Nephron progenitor cell (in vitro differentiated cells): ENCODE results near the gene ACER1.
A peak's percentile ranks its signal among the peaks of the same experiment; 100 is the strongest.

Experiments used
- DNase-seq: peaks from one replicate; pipeline ENCODE4 v3.0.0; 2021
- H3K27ac Mint-ChIP-seq: 2 replicates; pipeline ENCODE4 v1.8.0; 2021; ENCODE audit warnings: mild to moderate bottlenecking, moderate library complexity, mixed read lengths
- H3K27me3 Mint-ChIP-seq: 2 replicates; pipeline ENCODE4 v1.8.0; 2021; ENCODE audit warnings: mild to moderate bottlenecking, low read depth, mixed read lengths; ENCODE audit not compliant: poor library complexity
- H3K36me3 Mint-ChIP-seq: 2 replicates; pipeline ENCODE4 v1.8.0; 2021; ENCODE audit warnings: low read depth, mixed read lengths
- H3K4me1 Mint-ChIP-seq: 2 replicates; pipeline ENCODE4 v1.8.0; 2021; ENCODE audit warnings: mixed read lengths
- H3K4me3 Mint-ChIP-seq: 2 replicates; pipeline ENCODE4 v1.8.0; 2021; ENCODE audit warnings: mild to moderate bottlenecking, moderate library complexity, mixed read lengths
- H3K9me3 Mint-ChIP-seq: 2 replicates; pipeline ENCODE4 v1.8.0; 2021; ENCODE audit warnings: mild to moderate bottlenecking, moderate library complexity, mixed read lengths
- CTCF ChIP-seq: fragments of 200-600 bp; sonication (generic); IDR thresholded peaks from 2 replicates; pipeline ENCODE4 v1.5.0; 2021; ENCODE audit warnings: antibody characterized with exemption

The ACER1 gene

GRCh38 chr19:6263735-6264444 lies 69.5 kb downstream of the ACER1 start:
- no peaks in the 10 kb centered on the region for H3K27me3 Mint-ChIP-seq
- no peak for TF ChIP-seq CTCF
- peaks cover 60% of the 10 kb centered on the region for H3K4me1 Mint-ChIP-seq
- H3K4me3 Mint-ChIP-seq, result peak overlapping the region; percentile 74
- H3K36me3 Mint-ChIP-seq, result peaks cover 47% of the 10 kb centered on the region
- H3K27ac Mint-ChIP-seq, result peak overlapping the region; percentile 99
- H3K9me3 Mint-ChIP-seq, result no peaks in the 10 kb centered on the region
- DNase-seq, result no peak

GRCh38 chr19:6263306-6263705 lies 70.1 kb downstream of the ACER1 start:
- H3K36me3 Mint-ChIP-seq, result peaks cover 53% of the 10 kb centered on the region
- H3K4me3 Mint-ChIP-seq, result peak overlapping the region; percentile 18
- no peaks in the 10 kb centered on the region for H3K9me3 Mint-ChIP-seq
- peaks cover 55% of the 10 kb centered on the region for H3K4me1 Mint-ChIP-seq
- H3K27ac Mint-ChIP-seq, result peak overlapping the region; percentile 99
- no peak for TF ChIP-seq CTCF
- H3K27me3 Mint-ChIP-seq, result no peaks in the 10 kb centered on the region
- DNase-seq, result no peak

GRCh38 chr19:6262519-6262918 lies 70.9 kb downstream of the ACER1 start:
- H3K27me3 Mint-ChIP-seq, result peaks cover 1% of the 10 kb centered on the region
- DNase-seq, result no peak
- H3K27ac Mint-ChIP-seq, result peak overlapping the region; percentile 99
- H3K4me3 Mint-ChIP-seq, result peak overlapping the region; percentile 36
- TF ChIP-seq CTCF, result no peak
- H3K4me1 Mint-ChIP-seq, result peaks cover 47% of the 10 kb centered on the region
- H3K9me3 Mint-ChIP-seq, result no peaks in the 10 kb centered on the region
- peaks cover 53% of the 10 kb centered on the region for H3K36me3 Mint-ChIP-seq

- Mint-ChIP-seq H3K9me3 (no peaks in the 10 kb centered on the region), H3K27ac (peak overlapping the region; percentile 74)
These were observed 71.5 kb downstream of the ACER1 start for GRCh38 chr19:6261883-6262282.

GRCh38 chr19:6260912-6261650 lies 72.3 kb downstream of the ACER1 start:
- H3K27ac Mint-ChIP-seq, result peak overlapping the region; percentile 36
- peaks cover 39% of the 10 kb centered on the region for H3K4me1 Mint-ChIP-seq
- peak; percentile 59 for DNase-seq
- H3K4me3 Mint-ChIP-seq, result no peak overlapping the region
- H3K36me3 Mint-ChIP-seq, result peaks cover 53% of the 10 kb centered on the region
- no peaks in the 10 kb centered on the region for H3K9me3 Mint-ChIP-seq
- TF ChIP-seq CTCF, result peak; percentile 67
- H3K27me3 Mint-ChIP-seq, result peaks cover 4% of the 10 kb centered on the region

More at GRCh38 chr19:6261883-6262282, 71.5 kb downstream of the ACER1 start:
- Mint-ChIP-seq H3K4me3 (no peak overlapping the region), H3K4me1 (peaks cover 44% of the 10 kb centered on the region), H3K36me3 (peaks cover 54% of the 10 kb centered on the region), H3K27me3 (peaks cover 4% of the 10 kb centered on the region)
- DNase-seq, result no peak
- no peak for TF ChIP-seq CTCF
